MCF 10A (cell line): Measurements from ENCODE around the gene ACSM6. TPM values are rescaled to one million over a fixed set of nuclear protein-coding genes. Genes with fewer than 3 reads are reported as not detected.

ENCODE experiments used
- BruUV-seq: library from RNA; stranded (reverse); fragments of 400-500 nt; replicated peaks from 2 replicates; lab custom pipeline; 2021; lab: Mats Ljungman, UMichigan
- CTCF ChIA-PET: fragments of 300-600 bp; sonication (Branson Sonifier 250); formaldehyde crosslinking; extraction: SDS; loops from one replicate; lab custom pipeline; 2021; ENCODE audit warnings: antibody characterized with exemption, inconsistent platforms; lab: Yijun Ruan, JAX
- POLR2A ChIA-PET: fragments of 300-600, 350-650 bp; sonication (Branson Sonifier 250); formaldehyde crosslinking; extraction: SDS; loops from one replicate; lab custom pipeline; 2020; ENCODE audit warnings: antibody characterized with exemption, inconsistent platforms; lab: Yijun Ruan, JAX
- DNase-seq: peaks from one replicate; pipeline ENCODE4 v3.0.0-alpha.2; 2018; ENCODE audit not compliant: unreplicated experiment
- H3K27ac Mint-ChIP-seq: one replicate; pipeline ENCODE4 v1.8.0; 2022; ENCODE audit warnings: mild to moderate bottlenecking, low read depth, mixed read lengths; ENCODE audit not compliant: unreplicated experiment
- H3K27me3 Mint-ChIP-seq: one replicate; pipeline ENCODE4 v1.8.0; 2022; ENCODE audit warnings: mixed read lengths; ENCODE audit not compliant: insufficient read depth, unreplicated experiment
- H3K36me3 Mint-ChIP-seq: one replicate; pipeline ENCODE4 v1.8.0; 2022; ENCODE audit warnings: mild to moderate bottlenecking, moderate library complexity, mixed read lengths; ENCODE audit not compliant: insufficient read depth, unreplicated experiment
- H3K4me1 Mint-ChIP-seq: one replicate; pipeline ENCODE4 v1.8.0; 2022; ENCODE audit warnings: mixed read lengths; ENCODE audit not compliant: insufficient read depth, unreplicated experiment
- H3K4me3 Mint-ChIP-seq: one replicate; pipeline ENCODE4 v1.8.0; 2022; ENCODE audit warnings: mild to moderate bottlenecking, moderate library complexity, mixed read lengths; ENCODE audit not compliant: unreplicated experiment
- H3K9me3 Mint-ChIP-seq: one replicate; pipeline ENCODE4 v1.8.0; 2022; ENCODE audit warnings: mixed read lengths; ENCODE audit not compliant: unreplicated experiment
- intact Hi-C: fragments of 100-400 bp; cut with micrococcal nuclease; formaldehyde crosslinking; loops from 2 replicates; pipeline ENCODE4 v1.14.1; 2022
- total RNA-seq: library from RNA; stranded (reverse); gene quantifications from 2 replicates; pipeline ENCODE4 v1.2.3, GENCODE V29; 2022
- TF ChIP-seq, protein P1 (sequence below): fragments of 200-600 bp; IDR thresholded peaks from one replicate; pipeline ENCODE4 v1.8.0; 2022; ENCODE audit warnings: antibody characterized with exemption, mild to moderate bottlenecking; ENCODE audit not compliant: unreplicated experiment

Gene ACSM6
- total RNA-seq, 1 experiment from 2014 or later = not detected

DNA sequence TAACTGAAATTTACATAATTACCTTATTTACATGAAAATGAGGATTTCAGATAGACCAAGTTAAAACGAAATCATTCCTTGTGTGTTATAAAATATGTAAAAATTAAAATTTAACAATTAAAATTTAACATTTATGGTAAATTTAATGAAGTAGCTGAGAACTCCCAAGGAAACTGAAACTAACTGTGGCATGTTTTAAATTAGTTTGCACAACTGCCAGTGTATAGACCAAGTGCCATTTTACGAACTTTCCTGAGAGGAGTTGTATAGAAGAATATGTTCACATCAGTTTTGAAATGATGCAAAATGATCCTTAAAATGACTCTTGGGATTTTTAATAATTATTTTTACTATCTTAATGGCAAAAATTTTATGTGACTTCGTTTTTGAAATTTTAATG lies 73.2 kb downstream of the ACSM6 start:
- Mint-ChIP-seq H3K4me1 (peaks cover 31% of the 10 kb centered on the region), H3K4me3 (peak overlapping the region; percentile 40), H3K27ac (peak overlapping the region; percentile 99), H3K9me3 (no peaks in the 10 kb centered on the region), H3K27me3 (no peaks in the 10 kb centered on the region), H3K36me3 (peaks cover 63% of the 10 kb centered on the region)
- CTCF ChIA-PET = interaction anchor here (0.8 to 1.6 kb wide), 2 partner anchors 11 to 34 kb away, joined by 3 read pairs; no protein-coding TSS in a partner anchor
- TF ChIP-seq, protein P1, sequence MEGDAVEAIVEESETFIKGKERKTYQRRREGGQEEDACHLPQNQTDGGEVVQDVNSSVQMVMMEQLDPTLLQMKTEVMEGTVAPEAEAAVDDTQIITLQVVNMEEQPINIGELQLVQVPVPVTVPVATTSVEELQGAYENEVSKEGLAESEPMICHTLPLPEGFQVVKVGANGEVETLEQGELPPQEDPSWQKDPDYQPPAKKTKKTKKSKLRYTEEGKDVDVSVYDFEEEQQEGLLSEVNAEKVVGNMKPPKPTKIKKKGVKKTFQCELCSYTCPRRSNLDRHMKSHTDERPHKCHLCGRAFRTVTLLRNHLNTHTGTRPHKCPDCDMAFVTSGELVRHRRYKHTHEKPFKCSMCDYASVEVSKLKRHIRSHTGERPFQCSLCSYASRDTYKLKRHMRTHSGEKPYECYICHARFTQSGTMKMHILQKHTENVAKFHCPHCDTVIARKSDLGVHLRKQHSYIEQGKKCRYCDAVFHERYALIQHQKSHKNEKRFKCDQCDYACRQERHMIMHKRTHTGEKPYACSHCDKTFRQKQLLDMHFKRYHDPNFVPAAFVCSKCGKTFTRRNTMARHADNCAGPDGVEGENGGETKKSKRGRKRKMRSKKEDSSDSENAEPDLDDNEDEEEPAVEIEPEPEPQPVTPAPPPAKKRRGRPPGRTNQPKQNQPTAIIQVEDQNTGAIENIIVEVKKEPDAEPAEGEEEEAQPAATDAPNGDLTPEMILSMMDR = no peak
- no peak for DNase-seq
- POLR2A ChIA-PET = interaction anchor here (0.9 to 2.2 kb wide), 5 partner anchors 9 to 96 kb away, joined by 3 to 8 read pairs (median 5); no protein-coding TSS in a partner anchor
- BruUV-seq = TSS peak; percentile 97
- intact Hi-C loops = no loop called here

DNA sequence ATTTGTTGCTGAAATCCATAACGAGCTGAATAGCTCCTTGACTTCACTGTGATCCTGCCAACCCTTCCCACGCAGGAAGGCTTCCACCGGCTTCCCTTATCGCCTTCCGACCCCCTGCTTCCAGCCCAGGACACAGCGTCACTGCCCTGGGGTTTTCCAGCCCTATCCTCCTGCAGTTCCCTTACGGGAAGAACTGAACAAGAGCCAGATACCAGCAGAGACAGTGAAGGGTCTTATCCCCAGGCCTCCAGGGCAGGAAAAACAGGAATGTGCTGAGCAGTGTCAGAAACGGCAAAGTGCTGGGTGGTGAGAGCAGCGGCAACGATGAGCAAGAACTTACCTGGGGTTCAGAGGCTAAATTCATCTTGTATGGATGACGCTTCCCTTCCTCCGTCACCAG lies 74.4 kb downstream of the ACSM6 start:
- ChIA-PET POLR2A (interaction anchor here (1.8 to 2.2 kb wide), 2 partner anchors 8 to 20 kb away, joined by 6 to 8 read pairs; no protein-coding TSS in a partner anchor), CTCF (interaction anchor here (0.7 to 2.1 kb wide), 2 partner anchors 54 to 93 kb away, joined by 3 to 12 read pairs; no protein-coding TSS in a partner anchor)
- H3K27me3 Mint-ChIP-seq = no peaks in the 10 kb centered on the region

DNA sequence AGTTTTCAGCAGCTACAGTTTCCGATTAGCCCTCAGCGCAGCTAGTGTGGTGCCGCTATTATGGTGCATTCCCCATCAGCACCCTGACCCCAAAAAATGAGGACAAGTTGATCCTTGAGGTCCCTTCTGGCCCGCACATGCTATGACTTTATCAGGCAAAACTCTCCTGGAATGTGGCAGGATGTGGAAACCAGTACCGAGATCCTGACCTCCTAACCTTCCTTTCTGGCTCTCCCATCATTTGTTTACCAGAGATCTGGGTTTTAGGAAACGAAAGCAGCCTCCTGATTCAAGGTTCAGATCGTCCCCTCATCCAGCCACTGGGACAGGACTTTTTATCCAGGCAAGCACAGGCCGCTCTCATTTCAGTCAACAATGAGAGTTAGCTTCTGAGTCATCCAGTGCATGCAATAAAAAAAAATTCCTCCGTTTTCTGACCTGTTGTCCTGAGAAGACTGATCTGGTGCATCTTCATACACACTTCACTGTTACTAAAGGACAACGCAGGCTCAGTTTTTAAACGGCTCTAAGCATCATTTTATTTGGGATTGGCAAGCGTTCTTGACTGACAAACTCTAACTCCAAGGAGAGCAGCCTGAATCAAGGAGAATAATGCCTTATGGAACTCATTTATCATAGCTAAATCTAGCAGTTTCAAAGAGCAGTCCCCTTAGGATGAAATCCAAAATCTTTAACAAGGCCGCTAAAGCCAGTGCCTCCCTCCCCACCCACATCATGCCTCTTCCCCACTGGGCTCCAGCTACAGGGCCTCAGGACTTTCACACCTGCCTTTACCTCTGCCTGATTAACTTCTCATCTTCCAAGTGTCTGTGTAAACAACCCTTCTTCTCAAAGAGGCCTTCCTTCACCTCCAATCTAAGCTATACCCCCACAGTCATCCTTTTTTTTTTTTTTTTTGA lies 79.6 kb downstream of the ACSM6 start:
- ChIA-PET POLR2A (interaction anchor here (0.9 to 4.8 kb wide), 8 partner anchors 9 to 92 kb away, joined by 3 to 49 read pairs (median 4); partner anchors contain the start of gene PDLIM1), CTCF (interaction anchor here (0.6 to 3.4 kb wide), 9 partner anchors 8 to 328 kb away, joined by 3 to 23 read pairs (median 3); no protein-coding TSS in a partner anchor)
- DNase-seq = peak; percentile 82
- peaks cover 40% of the 10 kb centered on the region for H3K4me1 Mint-ChIP-seq
- peak overlapping the region; percentile 97 for H3K27ac Mint-ChIP-seq
- peak overlapping the region; percentile 61 for H3K4me3 Mint-ChIP-seq
- no TSS peak for BruUV-seq
- no peaks in the 10 kb centered on the region for H3K9me3 Mint-ChIP-seq
- TF ChIP-seq, protein P1 = no peak
- peaks cover 19% of the 10 kb centered on the region for H3K36me3 Mint-ChIP-seq
- intact Hi-C loops = no loop called here
- H3K27me3 Mint-ChIP-seq = no peaks in the 10 kb centered on the region

More for the DNA sequence above, 74.4 kb downstream of the ACSM6 start:
- no peak for DNase-seq
- Mint-ChIP-seq H3K4me3 (no peak overlapping the region), H3K27ac (peak overlapping the region; percentile 77), H3K9me3 (no peaks in the 10 kb centered on the region), H3K4me1 (peaks cover 35% of the 10 kb centered on the region), H3K36me3 (peaks cover 51% of the 10 kb centered on the region)
- BruUV-seq = no TSS peak
- TF ChIP-seq, protein P1 = no peak
- intact Hi-C loops = no loop called here
